OCI-LY1 (cell line): ENCODE results near the gene CD3E.

Source experiments
- H2AFZ ChIP-seq: fragments of 200-600 bp; sonication (generic), shearing (Covaris generic); 2 replicates; pipeline ENCODE4 v1.6.0; 2014; ENCODE audit warnings: antibody characterized with exemption, mild to moderate bottlenecking, low read length
- H3F3A ChIP-seq: fragments of 200-600 bp; sonication (generic), shearing (Covaris generic); 2 replicates; pipeline ENCODE4 v1.6.0; 2014; ENCODE audit warnings: mild to moderate bottlenecking, antibody characterized with exemption, low read length, moderate library complexity; ENCODE audit not compliant: insufficient read depth
- H3K27ac ChIP-seq: fragments of 200-600 bp; sonication (generic); 2 replicates; pipeline ENCODE4 v1.5.1; 2014; ENCODE audit warnings: low read length, mixed run types, mild to moderate bottlenecking, low read depth; ENCODE audit not compliant: poor library complexity, severe bottlenecking
- H3K27me3 ChIP-seq: fragments of 200-600 bp; sonication (generic); 2 replicates; pipeline ENCODE4 v1.6.0; 2014; ENCODE audit warnings: antibody characterized with exemption, mild to moderate bottlenecking, low read length, moderate library complexity; ENCODE audit not compliant: insufficient read depth
- H3K36me3 ChIP-seq: fragments of 200-600 bp; sonication (generic); 2 replicates; pipeline ENCODE4 v1.6.1; 2014; ENCODE audit warnings: mild to moderate bottlenecking, antibody characterized with exemption, low read length, moderate library complexity, mixed read lengths; ENCODE audit not compliant: insufficient read depth
- H3K4me1 ChIP-seq: fragments of 200-600 bp; sonication (generic); 2 replicates; pipeline ENCODE4 v1.5.1; 2014; ENCODE audit warnings: mild to moderate bottlenecking, low read length, moderate library complexity; ENCODE audit not compliant: insufficient read depth, severe bottlenecking
- H3K4me2 ChIP-seq: fragments of 200-600 bp; sonication (generic), shearing (Covaris generic); 2 replicates; pipeline ENCODE4 v1.6.1; 2014; ENCODE audit warnings: low read length
- H3K4me3 ChIP-seq: fragments of 200-600 bp; sonication (generic); 2 replicates; pipeline ENCODE4 v1.5.1; 2014; ENCODE audit warnings: low read length, low read depth, mild to moderate bottlenecking, mixed read lengths; ENCODE audit not compliant: poor library complexity, severe bottlenecking
- H3K79me2 ChIP-seq: fragments of 200-600 bp; shearing (Covaris generic); 2 replicates; pipeline ENCODE4 v1.6.1; 2016; ENCODE audit warnings: mixed run types, low read length, mixed read lengths; ENCODE audit not compliant: insufficient read depth
- H3K9ac ChIP-seq: fragments of 200-600 bp; sonication (generic), shearing (Covaris generic); 2 replicates; pipeline ENCODE4 v1.6.1; 2014; ENCODE audit warnings: mild to moderate bottlenecking, low read length, mixed read lengths
- H3K9me2 ChIP-seq: fragments of 200-600 bp; sonication (generic), shearing (Covaris generic); 2 replicates; pipeline ENCODE4 v1.6.1; 2014; ENCODE audit warnings: low read depth, mild to moderate bottlenecking, low read length, mixed read lengths
- H3K9me3 ChIP-seq: fragments of 200-600 bp; shearing (Covaris generic); 2 replicates; pipeline ENCODE4 v1.6.1; 2014; ENCODE audit warnings: low read length, mixed read lengths
- H4K20me1 ChIP-seq: fragments of 200-600 bp; sonication (generic), shearing (Covaris generic); 2 replicates; pipeline ENCODE4 v1.6.0; 2016; ENCODE audit warnings: mild to moderate bottlenecking, low read length; ENCODE audit not compliant: insufficient read depth
- EZH2 ChIP-seq: fragments of 200-600 bp; sonication (generic), shearing (Covaris generic); IDR thresholded peaks from 2 replicates; pipeline ENCODE4 v1.8.0; 2017; ENCODE audit warnings: borderline replicate concordance, mixed run types, mild to moderate bottlenecking, antibody characterized with exemption, low read length, moderate library complexity, mixed read lengths
- TF ChIP-seq, protein P1 (sequence below): fragments of 200-600 bp; sonication (generic), shearing (Covaris generic); IDR thresholded peaks from 2 replicates; pipeline ENCODE4 v1.5.1; 2017; ENCODE audit warnings: mild to moderate bottlenecking, antibody characterized with exemption, low read length, moderate library complexity, mixed read lengths

The CD3E gene

GRCh38 chr11:118312328-118312727 lies 7.8 kb downstream of the CD3E start:
- Histone ChIP-seq H3K79me2 (no peaks in the 10 kb centered on the region), H3K4me1 (peaks cover 39% of the 10 kb centered on the region), H3K9ac (no peak overlapping the region), H3K27ac (no peak overlapping the region), H3K9me2 (no peaks in the 10 kb centered on the region), H3F3A (no peaks in the 10 kb centered on the region), H4K20me1 (no peaks in the 10 kb centered on the region), H3K9me3 (no peaks in the 10 kb centered on the region), H3K4me3 (no peak overlapping the region), H2AFZ (no peak overlapping the region), H3K27me3 (no peaks in the 10 kb centered on the region), H3K36me3 (no peaks in the 10 kb centered on the region; the same call in 1 of the 2 replicates), H3K4me2 (no peak overlapping the region)
- no peak for TF ChIP-seq EZH2
- TF ChIP-seq, protein P1, sequence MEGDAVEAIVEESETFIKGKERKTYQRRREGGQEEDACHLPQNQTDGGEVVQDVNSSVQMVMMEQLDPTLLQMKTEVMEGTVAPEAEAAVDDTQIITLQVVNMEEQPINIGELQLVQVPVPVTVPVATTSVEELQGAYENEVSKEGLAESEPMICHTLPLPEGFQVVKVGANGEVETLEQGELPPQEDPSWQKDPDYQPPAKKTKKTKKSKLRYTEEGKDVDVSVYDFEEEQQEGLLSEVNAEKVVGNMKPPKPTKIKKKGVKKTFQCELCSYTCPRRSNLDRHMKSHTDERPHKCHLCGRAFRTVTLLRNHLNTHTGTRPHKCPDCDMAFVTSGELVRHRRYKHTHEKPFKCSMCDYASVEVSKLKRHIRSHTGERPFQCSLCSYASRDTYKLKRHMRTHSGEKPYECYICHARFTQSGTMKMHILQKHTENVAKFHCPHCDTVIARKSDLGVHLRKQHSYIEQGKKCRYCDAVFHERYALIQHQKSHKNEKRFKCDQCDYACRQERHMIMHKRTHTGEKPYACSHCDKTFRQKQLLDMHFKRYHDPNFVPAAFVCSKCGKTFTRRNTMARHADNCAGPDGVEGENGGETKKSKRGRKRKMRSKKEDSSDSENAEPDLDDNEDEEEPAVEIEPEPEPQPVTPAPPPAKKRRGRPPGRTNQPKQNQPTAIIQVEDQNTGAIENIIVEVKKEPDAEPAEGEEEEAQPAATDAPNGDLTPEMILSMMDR = no peak

GRCh38 chr11:118313242-118313641 lies 8.7 kb downstream of the CD3E start:
- no peaks in the 10 kb centered on the region for H4K20me1 ChIP-seq
- H3K4me2 ChIP-seq = no peak overlapping the region
- H3K27me3 ChIP-seq = no peaks in the 10 kb centered on the region
- no peak overlapping the region for H2AFZ ChIP-seq
- H3K4me1 ChIP-seq = peaks cover 46% of the 10 kb centered on the region
- no peaks in the 10 kb centered on the region for H3K36me3 ChIP-seq
- no peaks in the 10 kb centered on the region for H3K9me3 ChIP-seq
- no peak for TF ChIP-seq EZH2
- TF ChIP-seq, protein P1 = no peak
- H3K27ac ChIP-seq = no peak overlapping the region
- no peak overlapping the region for H3K4me3 ChIP-seq
- H3K9me2 ChIP-seq = no peaks in the 10 kb centered on the region
- no peak overlapping the region for H3K9ac ChIP-seq
- H3K79me2 ChIP-seq = no peaks in the 10 kb centered on the region
- H3F3A ChIP-seq = no peaks in the 10 kb centered on the region

GRCh38 chr11:118314988-118315411 lies 10.5 kb downstream of the CD3E start:
- no peaks in the 10 kb centered on the region for H3K36me3 ChIP-seq
- no peaks in the 10 kb centered on the region for H4K20me1 ChIP-seq
- peak overlapping the region; percentile 96 for H3K27ac ChIP-seq
- H3K4me3 ChIP-seq = peak overlapping the region; percentile 44
- no peaks in the 10 kb centered on the region for H3K79me2 ChIP-seq
- H3K4me1 ChIP-seq = peaks cover 61% of the 10 kb centered on the region
- no peaks in the 10 kb centered on the region for H3K27me3 ChIP-seq
- H3K9ac ChIP-seq = peak overlapping the region; percentile 55; the same call in 1 of the 2 replicates
- no peaks in the 10 kb centered on the region for H3K9me3 ChIP-seq
- H3K9me2 ChIP-seq = no peaks in the 10 kb centered on the region
- peak overlapping the region; percentile 68 for H3K4me2 ChIP-seq
- no peaks in the 10 kb centered on the region for H3F3A ChIP-seq
- TF ChIP-seq, protein P1 = no peak
- no peak for TF ChIP-seq EZH2
- no peak overlapping the region for H2AFZ ChIP-seq
